WTC11 (cell line): ENCODE results near the gene ZC3H12A. TPM values are rescaled to one million over a fixed set of nuclear protein-coding genes. Genes with fewer than 3 reads are reported as not detected.

Experiments
- ATAC-seq: fragments of 200-7000 bp; cut with Tn5 transposase; 2 replicates; pipeline ENCODE4 v1.10.0; 2021; ENCODE audit warnings: mild to moderate bottlenecking, moderate library complexity
- CTCF ChIA-PET: fragments of 300-600 bp; sonication (Branson Sonifier 250); formaldehyde crosslinking; loops from one replicate; lab custom pipeline; 2021; ENCODE audit warnings: antibody characterized with exemption; lab: Charles Lee
- POLR2A ChIA-PET: fragments of 350-600 bp; sonication (Branson Sonifier 250); formaldehyde crosslinking; loops from one replicate; lab custom pipeline; 2021; ENCODE audit warnings: antibody characterized with exemption; lab: Charles Lee
- DNase-seq: peaks from one replicate; pipeline ENCODE4 v3.0.0; 2021; ENCODE audit warnings: low spot score
- H3K27ac Mint-ChIP-seq: 2 replicates; pipeline ENCODE4 v1.8.0; 2021; ENCODE audit warnings: mixed read lengths
- H3K27me3 Mint-ChIP-seq: 2 replicates; pipeline ENCODE4 v1.8.0; 2021; ENCODE audit warnings: low read depth, mild to moderate bottlenecking, moderate library complexity, mixed read lengths
- H3K36me3 Mint-ChIP-seq: 2 replicates; pipeline ENCODE4 v1.8.0; 2021; ENCODE audit warnings: mixed read lengths
- H3K4me1 Mint-ChIP-seq: 2 replicates; pipeline ENCODE4 v1.8.0; 2022; ENCODE audit warnings: mixed read lengths
- H3K4me3 Mint-ChIP-seq: 2 replicates; pipeline ENCODE4 v1.8.0; 2021; ENCODE audit warnings: mild to moderate bottlenecking, moderate library complexity, mixed read lengths
- H3K9me3 Mint-ChIP-seq: 2 replicates; pipeline ENCODE4 v1.8.0; 2021; ENCODE audit warnings: mixed read lengths
- ATF1 ChIP-seq: sonication (generic); formaldehyde crosslinking; IDR thresholded peaks from 2 replicates; pipeline ENCODE4 v1.8.1; 2023; ENCODE audit warnings: mild to moderate bottlenecking, moderate library complexity, missing genetic modification reagents
- FOXJ3 ChIP-seq: sonication (generic); formaldehyde crosslinking; IDR thresholded peaks from 2 replicates; pipeline ENCODE4 v1.9.0; 2021; ENCODE audit warnings: missing genetic modification reagents, mild to moderate bottlenecking, borderline replicate concordance
- HMGA2 ChIP-seq: fragments of 250-450 bp; sonication (Bioruptor Pico); IDR thresholded peaks from 2 replicates; pipeline ENCODE4 v1.4.0; 2021; ENCODE audit warnings: mild to moderate bottlenecking, moderate library complexity
- KAT7 ChIP-seq: sonication (generic); formaldehyde crosslinking; IDR thresholded peaks from 2 replicates; pipeline ENCODE4 v1.8.1; 2023; ENCODE audit warnings: missing genetic modification reagents, mild to moderate bottlenecking, borderline replicate concordance
- NFATC4 ChIP-seq: fragments of 250-450 bp; sonication (Bioruptor Pico); IDR thresholded peaks from 2 replicates; pipeline ENCODE4 v1.9.0; 2021; ENCODE audit warnings: mild to moderate bottlenecking
- NFE2L1 ChIP-seq: sonication (generic); formaldehyde crosslinking; IDR thresholded peaks from 2 replicates; pipeline ENCODE4 v1.8.1; 2023; ENCODE audit warnings: missing genetic modification reagents
- NR1H2 ChIP-seq: sonication (generic); formaldehyde crosslinking; IDR thresholded peaks from 2 replicates; pipeline ENCODE4 v1.9.0; 2021; ENCODE audit warnings: mild to moderate bottlenecking, moderate library complexity, missing genetic modification reagents
- OVOL2 ChIP-seq: fragments of 250-450 bp; sonication (Bioruptor Pico); IDR thresholded peaks from 2 replicates; pipeline ENCODE4 v1.9.0; 2021; ENCODE audit warnings: mild to moderate bottlenecking, borderline replicate concordance
- TEAD4 ChIP-seq: sonication (generic); formaldehyde crosslinking; IDR thresholded peaks from 2 replicates; pipeline ENCODE4 v1.8.0; 2022; ENCODE audit warnings: mild to moderate bottlenecking, missing genetic modification reagents
- ZNF219 ChIP-seq: sonication (generic); formaldehyde crosslinking; IDR thresholded peaks from 2 replicates; pipeline ENCODE4 v1.8.0; 2023; ENCODE audit warnings: missing genetic modification reagents, mild to moderate bottlenecking, borderline replicate concordance
- ZNF232 ChIP-seq: sonication (generic); formaldehyde crosslinking; IDR thresholded peaks from 2 replicates; pipeline ENCODE4 v1.8.0; 2022; ENCODE audit warnings: mild to moderate bottlenecking, missing genetic modification reagents
- ZNF317 ChIP-seq: sonication (generic); formaldehyde crosslinking; IDR thresholded peaks from 2 replicates; pipeline ENCODE4 v1.8.1; 2023; ENCODE audit warnings: low read depth, mild to moderate bottlenecking, moderate library complexity, missing genetic modification reagents, borderline replicate concordance
- ZNF416 ChIP-seq: fragments of 250-450 bp; sonication (Bioruptor Pico); IDR thresholded peaks from 2 replicates; pipeline ENCODE4 v1.9.0; 2021; ENCODE audit warnings: mild to moderate bottlenecking, inconsistent platforms
- total RNA-seq: library from RNA; stranded (reverse); gene quantifications from 3 replicates; pipeline ENCODE4 v1.2.3, GENCODE V29; 2021
- TF ChIP-seq, protein P1 (sequence below): fragments of 200-600 bp; IDR thresholded peaks from 2 replicates; pipeline ENCODE4 v1.8.0; 2022; ENCODE audit warnings: antibody characterized with exemption
- TF ChIP-seq, protein P2 (sequence below): fragments of 250-450 bp; sonication (Bioruptor Pico); IDR thresholded peaks from 2 replicates; pipeline ENCODE4 v1.9.0; 2021; ENCODE audit warnings: moderate library complexity, mild to moderate bottlenecking, inconsistent platforms, borderline replicate concordance
- TF ChIP-seq, protein P3 (sequence below): sonication (generic); formaldehyde crosslinking; IDR thresholded peaks from 2 replicates; pipeline ENCODE4 v1.8.1; 2023; ENCODE audit warnings: mild to moderate bottlenecking, missing genetic modification reagents, moderate library complexity
- TF ChIP-seq, protein P4 (sequence below): fragments of 250-450 bp; sonication (Bioruptor Pico); IDR thresholded peaks from 2 replicates; pipeline ENCODE4 v1.9.0; 2021; ENCODE audit warnings: mild to moderate bottlenecking, borderline replicate concordance
- TF ChIP-seq, protein P5 (sequence below): sonication (generic); formaldehyde crosslinking; IDR thresholded peaks from 2 replicates; pipeline ENCODE4 v1.8.1; 2022; ENCODE audit warnings: low read depth, missing genetic modification reagents, borderline replicate concordance
- TF ChIP-seq, protein P6 (sequence below): sonication (generic); formaldehyde crosslinking; IDR thresholded peaks from 2 replicates; pipeline ENCODE4 v1.8.1; 2022; ENCODE audit warnings: mild to moderate bottlenecking, missing genetic modification reagents, moderate library complexity, borderline replicate concordance

ZC3H12A gene
- total RNA-seq, 1 experiment from 2014 or later: 10.9 TPM

DNA sequence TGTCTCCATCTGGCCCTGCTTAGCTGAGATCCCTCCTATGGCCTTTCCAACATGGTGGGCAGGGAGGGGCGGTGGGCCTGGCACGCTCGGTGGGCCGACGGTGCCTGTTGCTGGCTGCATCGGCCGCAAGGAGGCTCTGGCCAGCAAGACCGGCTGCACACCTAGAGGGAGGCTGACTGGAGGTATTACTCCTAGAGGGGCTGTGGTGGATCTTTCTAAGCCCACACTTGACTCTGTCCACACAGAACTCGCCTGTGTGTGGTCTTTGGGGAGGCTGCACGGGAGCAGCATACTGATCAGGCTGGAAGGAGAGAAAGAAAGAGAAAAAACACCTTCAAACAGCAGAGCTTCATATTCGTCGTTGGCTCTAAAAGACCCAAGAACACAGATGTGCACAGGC is 41.7 kb upstream of the ZC3H12A start (continued):
- TF ChIP-seq, protein P1, sequence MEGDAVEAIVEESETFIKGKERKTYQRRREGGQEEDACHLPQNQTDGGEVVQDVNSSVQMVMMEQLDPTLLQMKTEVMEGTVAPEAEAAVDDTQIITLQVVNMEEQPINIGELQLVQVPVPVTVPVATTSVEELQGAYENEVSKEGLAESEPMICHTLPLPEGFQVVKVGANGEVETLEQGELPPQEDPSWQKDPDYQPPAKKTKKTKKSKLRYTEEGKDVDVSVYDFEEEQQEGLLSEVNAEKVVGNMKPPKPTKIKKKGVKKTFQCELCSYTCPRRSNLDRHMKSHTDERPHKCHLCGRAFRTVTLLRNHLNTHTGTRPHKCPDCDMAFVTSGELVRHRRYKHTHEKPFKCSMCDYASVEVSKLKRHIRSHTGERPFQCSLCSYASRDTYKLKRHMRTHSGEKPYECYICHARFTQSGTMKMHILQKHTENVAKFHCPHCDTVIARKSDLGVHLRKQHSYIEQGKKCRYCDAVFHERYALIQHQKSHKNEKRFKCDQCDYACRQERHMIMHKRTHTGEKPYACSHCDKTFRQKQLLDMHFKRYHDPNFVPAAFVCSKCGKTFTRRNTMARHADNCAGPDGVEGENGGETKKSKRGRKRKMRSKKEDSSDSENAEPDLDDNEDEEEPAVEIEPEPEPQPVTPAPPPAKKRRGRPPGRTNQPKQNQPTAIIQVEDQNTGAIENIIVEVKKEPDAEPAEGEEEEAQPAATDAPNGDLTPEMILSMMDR: no peak
- TF ChIP-seq, protein P2, sequence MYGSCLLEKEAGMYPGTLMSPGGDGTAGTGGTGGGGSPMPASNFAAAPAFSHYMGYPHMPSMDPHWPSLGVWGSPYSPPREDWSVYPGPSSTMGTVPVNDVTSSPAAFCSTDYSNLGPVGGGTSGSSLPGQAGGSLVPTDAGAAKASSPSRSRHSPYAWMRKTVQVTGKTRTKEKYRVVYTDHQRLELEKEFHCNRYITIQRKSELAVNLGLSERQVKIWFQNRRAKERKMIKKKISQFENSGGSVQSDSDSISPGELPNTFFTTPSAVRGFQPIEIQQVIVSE (CRISPR knock-in tag): no peak
- TF ChIP-seq ZNF317 (CRISPR knock-in tag) (no peak), NFATC4 (CRISPR knock-in tag) (no peak), NFE2L1 (CRISPR knock-in tag) (no peak), NR1H2 (CRISPR knock-in tag) (no peak), TEAD4 (CRISPR knock-in tag) (no peak), ZNF416 (CRISPR knock-in tag) (no peak), HMGA2 (no peak)

DNA sequence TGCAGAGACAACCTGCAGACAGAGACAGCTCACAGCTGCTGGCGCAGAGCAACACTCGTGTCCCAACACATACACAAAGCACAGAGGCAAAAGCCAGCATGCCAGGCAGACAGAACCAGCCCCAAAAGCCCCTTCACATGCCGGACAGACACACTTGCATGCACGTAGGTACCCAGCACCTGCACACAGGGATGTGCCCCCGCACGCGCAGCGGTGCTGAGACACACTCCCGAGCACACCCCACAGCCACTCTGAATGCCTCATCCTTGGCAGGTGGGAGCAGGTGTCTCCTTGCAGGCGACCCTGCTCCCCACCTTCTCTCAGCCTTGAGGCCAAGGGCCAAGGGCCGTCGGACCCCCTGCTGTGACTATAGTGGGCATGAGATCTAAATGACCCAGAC is 41.2 kb upstream of the ZC3H12A start:
- Mint-ChIP-seq H3K9me3 (no peaks in the 10 kb centered on the region), H3K27ac (no peak overlapping the region), H3K36me3 (no peaks in the 10 kb centered on the region), H3K4me1 (peaks cover 13% of the 10 kb centered on the region), H3K4me3 (no peak overlapping the region), H3K27me3 (peaks cover 19% of the 10 kb centered on the region)
- ATAC-seq (no peak), DNase-seq (no peak)
- ChIA-PET POLR2A (no interaction called here), CTCF (interaction anchor here (1.0 to 2.4 kb wide), 3 partner anchors 9 to 42 kb away, joined by 3 to 20 read pairs (median 8); no protein-coding TSS in a partner anchor)
- TF ChIP-seq ZNF232 (CRISPR knock-in tag) (no peak), NFATC4 (CRISPR knock-in tag) (no peak), OVOL2 (no peak), ZNF219 (CRISPR knock-in tag) (no peak), FOXJ3 (CRISPR knock-in tag) (no peak), KAT7 (CRISPR knock-in tag) (no peak), ATF1 (CRISPR knock-in tag) (no peak)
- TF ChIP-seq, protein P3, sequence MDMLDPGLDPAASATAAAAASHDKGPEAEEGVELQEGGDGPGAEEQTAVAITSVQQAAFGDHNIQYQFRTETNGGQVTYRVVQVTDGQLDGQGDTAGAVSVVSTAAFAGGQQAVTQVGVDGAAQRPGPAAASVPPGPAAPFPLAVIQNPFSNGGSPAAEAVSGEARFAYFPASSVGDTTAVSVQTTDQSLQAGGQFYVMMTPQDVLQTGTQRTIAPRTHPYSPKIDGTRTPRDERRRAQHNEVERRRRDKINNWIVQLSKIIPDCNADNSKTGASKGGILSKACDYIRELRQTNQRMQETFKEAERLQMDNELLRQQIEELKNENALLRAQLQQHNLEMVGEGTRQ: no peak
- TF ChIP-seq, protein P4, sequence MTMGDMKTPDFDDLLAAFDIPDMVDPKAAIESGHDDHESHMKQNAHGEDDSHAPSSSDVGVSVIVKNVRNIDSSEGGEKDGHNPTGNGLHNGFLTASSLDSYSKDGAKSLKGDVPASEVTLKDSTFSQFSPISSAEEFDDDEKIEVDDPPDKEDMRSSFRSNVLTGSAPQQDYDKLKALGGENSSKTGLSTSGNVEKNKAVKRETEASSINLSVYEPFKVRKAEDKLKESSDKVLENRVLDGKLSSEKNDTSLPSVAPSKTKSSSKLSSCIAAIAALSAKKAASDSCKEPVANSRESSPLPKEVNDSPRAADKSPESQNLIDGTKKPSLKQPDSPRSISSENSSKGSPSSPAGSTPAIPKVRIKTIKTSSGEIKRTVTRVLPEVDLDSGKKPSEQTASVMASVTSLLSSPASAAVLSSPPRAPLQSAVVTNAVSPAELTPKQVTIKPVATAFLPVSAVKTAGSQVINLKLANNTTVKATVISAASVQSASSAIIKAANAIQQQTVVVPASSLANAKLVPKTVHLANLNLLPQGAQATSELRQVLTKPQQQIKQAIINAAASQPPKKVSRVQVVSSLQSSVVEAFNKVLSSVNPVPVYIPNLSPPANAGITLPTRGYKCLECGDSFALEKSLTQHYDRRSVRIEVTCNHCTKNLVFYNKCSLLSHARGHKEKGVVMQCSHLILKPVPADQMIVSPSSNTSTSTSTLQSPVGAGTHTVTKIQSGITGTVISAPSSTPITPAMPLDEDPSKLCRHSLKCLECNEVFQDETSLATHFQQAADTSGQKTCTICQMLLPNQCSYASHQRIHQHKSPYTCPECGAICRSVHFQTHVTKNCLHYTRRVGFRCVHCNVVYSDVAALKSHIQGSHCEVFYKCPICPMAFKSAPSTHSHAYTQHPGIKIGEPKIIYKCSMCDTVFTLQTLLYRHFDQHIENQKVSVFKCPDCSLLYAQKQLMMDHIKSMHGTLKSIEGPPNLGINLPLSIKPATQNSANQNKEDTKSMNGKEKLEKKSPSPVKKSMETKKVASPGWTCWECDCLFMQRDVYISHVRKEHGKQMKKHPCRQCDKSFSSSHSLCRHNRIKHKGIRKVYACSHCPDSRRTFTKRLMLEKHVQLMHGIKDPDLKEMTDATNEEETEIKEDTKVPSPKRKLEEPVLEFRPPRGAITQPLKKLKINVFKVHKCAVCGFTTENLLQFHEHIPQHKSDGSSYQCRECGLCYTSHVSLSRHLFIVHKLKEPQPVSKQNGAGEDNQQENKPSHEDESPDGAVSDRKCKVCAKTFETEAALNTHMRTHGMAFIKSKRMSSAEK (CRISPR knock-in tag): no peak
- TF ChIP-seq, protein P1: no peak
- TF ChIP-seq, protein P5, sequence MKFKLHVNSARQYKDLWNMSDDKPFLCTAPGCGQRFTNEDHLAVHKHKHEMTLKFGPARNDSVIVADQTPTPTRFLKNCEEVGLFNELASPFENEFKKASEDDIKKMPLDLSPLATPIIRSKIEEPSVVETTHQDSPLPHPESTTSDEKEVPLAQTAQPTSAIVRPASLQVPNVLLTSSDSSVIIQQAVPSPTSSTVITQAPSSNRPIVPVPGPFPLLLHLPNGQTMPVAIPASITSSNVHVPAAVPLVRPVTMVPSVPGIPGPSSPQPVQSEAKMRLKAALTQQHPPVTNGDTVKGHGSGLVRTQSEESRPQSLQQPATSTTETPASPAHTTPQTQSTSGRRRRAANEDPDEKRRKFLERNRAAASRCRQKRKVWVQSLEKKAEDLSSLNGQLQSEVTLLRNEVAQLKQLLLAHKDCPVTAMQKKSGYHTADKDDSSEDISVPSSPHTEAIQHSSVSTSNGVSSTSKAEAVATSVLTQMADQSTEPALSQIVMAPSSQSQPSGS: no peak
- TF ChIP-seq, protein P6, sequence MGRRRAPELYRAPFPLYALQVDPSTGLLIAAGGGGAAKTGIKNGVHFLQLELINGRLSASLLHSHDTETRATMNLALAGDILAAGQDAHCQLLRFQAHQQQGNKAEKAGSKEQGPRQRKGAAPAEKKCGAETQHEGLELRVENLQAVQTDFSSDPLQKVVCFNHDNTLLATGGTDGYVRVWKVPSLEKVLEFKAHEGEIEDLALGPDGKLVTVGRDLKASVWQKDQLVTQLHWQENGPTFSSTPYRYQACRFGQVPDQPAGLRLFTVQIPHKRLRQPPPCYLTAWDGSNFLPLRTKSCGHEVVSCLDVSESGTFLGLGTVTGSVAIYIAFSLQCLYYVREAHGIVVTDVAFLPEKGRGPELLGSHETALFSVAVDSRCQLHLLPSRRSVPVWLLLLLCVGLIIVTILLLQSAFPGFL: no peak
